8988T (cell line): ENCODE measurements around the gene GAGE10.
"Not testable (repeated sequence)": the region's sequence is repeated elsewhere in the genome, so short reads cannot be mapped to it uniquely, and the experiment has no call there.

ENCODE experiments used
- DNase-seq: peaks from one replicate; pipeline ENCODE4 v3.0.0; 2011

The GAGE10 gene

GRCh38 chrX:49276671-49277534 lies 26.5 kb upstream of the GAGE10 start:
- DNase-seq = no peak

GRCh38 chrX:49277535-49277830 lies 26.0 kb upstream of the GAGE10 start:
- no peak for DNase-seq

GRCh38 chrX:49278081-49278480 lies 25.4 kb upstream of the GAGE10 start:
- no peak for DNase-seq

GRCh38 chrX:49282647-49283011 lies 20.8 kb upstream of the GAGE10 start:
- no peak for DNase-seq

GRCh38 chrX:49284212-49284611 lies 19.2 kb upstream of the GAGE10 start:
- DNase-seq = no peak

GRCh38 chrX:49286136-49286535 lies 17.3 kb upstream of the GAGE10 start:
- DNase-seq = no peak

- no peak for DNase-seq
Measured at GRCh38 chrX:49286581-49286980, 16.9 kb upstream of the GAGE10 start.

- no peak for DNase-seq
Measured at GRCh38 chrX:49287665-49288064, 15.8 kb upstream of the GAGE10 start.

- no peak for DNase-seq
Measured at GRCh38 chrX:49290215-49290614, 13.2 kb upstream of the GAGE10 start.

- DNase-seq = no peak
Measured at GRCh38 chrX:49291615-49292337, 11.7 kb upstream of the GAGE10 start.

GRCh38 chrX:49292400-49293362 lies 10.8 kb upstream of the GAGE10 start:
- DNase-seq = no peak

- DNase-seq = not testable (repeated sequence)
Measured at GRCh38 chrX:49299293-49299692, 4.2 kb upstream of the GAGE10 start.

- DNase-seq = no peak
Measured at GRCh38 chrX:49300703-49301102, 2.7 kb upstream of the GAGE10 start.

GRCh38 chrX:49307775-49308174 lies 4.3 kb downstream of the GAGE10 start:
- not testable (repeated sequence) for DNase-seq

- no peak for DNase-seq
Measured at GRCh38 chrX:49308604-49309269, 5.3 kb downstream of the GAGE10 start.

- DNase-seq = no peak
Measured at GRCh38 chrX:49309401-49309981, 6.0 kb downstream of the GAGE10 start.

GRCh38 chrX:49310371-49310770 lies 6.9 kb downstream of the GAGE10 start:
- DNase-seq = no peak

GRCh38 chrX:49312176-49312575 lies 8.7 kb downstream of the GAGE10 start:
- DNase-seq = no peak

- no peak for DNase-seq
Measured at GRCh38 chrX:49316085-49316484, 12.6 kb downstream of the GAGE10 start.

- DNase-seq = not testable (repeated sequence)
Measured at GRCh38 chrX:49321737-49322136, 18.3 kb downstream of the GAGE10 start, which contains the start of gene GAGE12J. Gene GAGE12J, plus strand, starts transcription at chrX:49322037. Its CDS starts 1,157 bp downstream, at chrX:49323194.

- DNase-seq = not testable (repeated sequence)
Measured at GRCh38 chrX:49322266-49322665, 18.8 kb downstream of the GAGE10 start.

- not testable (repeated sequence) for DNase-seq
Measured at GRCh38 chrX:49323735-49324134, 20.3 kb downstream of the GAGE10 start.
